HTERT RPE-1 (cell line): ENCODE measurements around the gene ELP2.
"Not testable (repeated sequence)": the region's sequence is repeated elsewhere in the genome, so short reads cannot be mapped to it uniquely, and the experiment has no call there.

ENCODE experiments used
- in situ Hi-C: fragments of 300-500 bp; cut with MboI; formaldehyde crosslinking; loops from 4 replicates; pipeline ENCODE4 v1.14.3; 2020; ENCODE audit warnings: low sequenced_read_pairs

The ELP2 gene

DNA sequence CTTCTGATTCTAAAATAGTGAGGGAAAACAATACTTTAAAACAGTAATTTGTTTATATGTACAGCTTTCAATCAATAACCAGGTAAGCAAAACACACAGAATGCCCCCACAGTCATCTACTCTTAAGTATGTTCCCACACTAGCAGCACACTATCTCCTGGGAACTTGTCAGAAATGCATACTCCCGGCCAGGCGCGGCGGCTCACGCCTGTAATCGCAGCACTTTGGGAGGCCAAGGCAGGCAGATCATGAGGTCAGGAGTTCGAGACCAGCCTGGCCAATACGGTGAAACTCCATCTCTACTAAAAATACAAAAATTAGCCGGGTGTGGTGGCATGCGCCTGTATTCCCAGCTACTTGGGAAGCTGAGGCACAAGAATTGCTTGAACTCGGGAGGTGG, 12.9 kb upstream of the ELP2 start:
- in situ Hi-C loops, result not testable (repeated sequence)

- in situ Hi-C loops, result no loop called here
Observed at GRCh38 chr18:36120297-36120696, 9.4 kb upstream of the ELP2 start.

GRCh38 chr18:36124841-36125240, 4.9 kb upstream of the ELP2 start:
- in situ Hi-C loops, result no loop called here

GRCh38 chr18:36126668-36127067, 3.0 kb upstream of the ELP2 start:
- in situ Hi-C loops, result no loop called here

DNA sequence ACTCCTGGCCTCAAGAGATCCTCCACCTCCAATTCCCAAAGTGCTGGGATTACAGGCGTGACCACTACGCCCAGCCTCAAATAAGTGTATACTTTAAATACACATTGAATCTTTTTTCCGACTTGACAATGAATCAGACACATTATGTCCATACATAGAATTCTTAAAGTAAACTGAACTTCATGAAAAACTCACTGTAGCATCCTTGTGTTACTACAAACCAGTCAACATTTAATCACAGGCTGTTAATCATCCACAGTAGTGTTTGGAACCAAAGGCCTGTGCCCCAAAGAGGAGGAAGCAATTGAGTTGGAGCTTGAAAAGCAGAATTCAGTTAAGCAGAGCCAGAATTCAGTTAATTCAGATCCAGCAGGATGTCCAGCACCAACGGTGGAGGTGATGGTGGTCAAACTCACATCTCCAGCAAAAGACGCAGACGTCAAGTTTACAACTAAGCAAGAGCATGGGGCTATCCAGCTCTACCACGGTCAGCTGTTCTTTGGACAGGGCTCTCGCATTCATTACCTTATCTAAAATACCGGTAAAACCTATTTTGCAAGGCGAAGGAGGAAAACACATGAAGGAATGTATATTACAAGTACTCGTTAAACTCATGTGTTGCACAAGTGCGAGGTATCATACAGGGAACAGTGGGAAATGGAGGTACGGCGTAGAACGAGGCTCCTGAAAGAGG, 1.7 kb upstream of the ELP2 start:
- in situ Hi-C loops, result no loop called here

DNA sequence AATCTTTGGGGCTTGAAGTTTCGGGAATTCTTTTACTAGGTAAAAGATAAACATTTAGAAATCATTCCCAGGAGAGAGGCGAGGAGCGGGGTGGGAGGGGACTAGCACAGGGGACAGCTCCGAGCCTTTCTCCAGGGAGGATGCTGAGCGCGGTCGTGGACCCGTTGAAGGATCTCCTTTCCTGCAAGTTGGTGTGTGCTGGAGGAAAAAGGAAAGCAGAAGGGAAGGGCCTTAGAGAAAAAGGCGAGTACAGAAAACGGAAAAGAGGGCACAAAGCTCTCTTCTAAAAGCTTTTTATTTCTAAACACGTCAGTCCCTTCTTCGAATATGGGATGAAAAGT, 1.2 kb upstream of the ELP2 start:
- in situ Hi-C loops, result no loop called here

DNA sequence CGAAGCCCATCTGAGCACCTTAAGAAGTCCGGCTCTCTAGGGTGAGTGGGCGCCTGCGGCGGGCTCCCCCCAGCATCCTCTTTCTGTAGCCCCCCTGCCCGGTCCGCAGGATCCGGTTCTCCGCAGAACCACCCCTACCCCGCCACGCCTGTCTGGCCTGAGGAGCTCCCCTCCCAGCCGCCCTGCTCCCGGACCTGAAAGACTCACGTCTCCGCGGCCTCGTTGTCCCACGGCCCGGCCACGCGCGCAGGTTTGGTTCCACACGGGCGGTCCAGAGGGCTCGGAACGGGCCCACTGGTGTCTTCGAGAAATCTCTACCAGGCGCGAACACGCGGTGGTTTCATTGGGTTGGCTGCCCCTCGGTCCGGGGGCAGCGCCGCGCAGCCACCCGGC, 796 bp upstream of the ELP2 start:
- in situ Hi-C loops, result no loop called here

GRCh38 chr18:36130039-36130831, 536 bp downstream of the ELP2 start:
- in situ Hi-C loops, result no loop called here

DNA sequence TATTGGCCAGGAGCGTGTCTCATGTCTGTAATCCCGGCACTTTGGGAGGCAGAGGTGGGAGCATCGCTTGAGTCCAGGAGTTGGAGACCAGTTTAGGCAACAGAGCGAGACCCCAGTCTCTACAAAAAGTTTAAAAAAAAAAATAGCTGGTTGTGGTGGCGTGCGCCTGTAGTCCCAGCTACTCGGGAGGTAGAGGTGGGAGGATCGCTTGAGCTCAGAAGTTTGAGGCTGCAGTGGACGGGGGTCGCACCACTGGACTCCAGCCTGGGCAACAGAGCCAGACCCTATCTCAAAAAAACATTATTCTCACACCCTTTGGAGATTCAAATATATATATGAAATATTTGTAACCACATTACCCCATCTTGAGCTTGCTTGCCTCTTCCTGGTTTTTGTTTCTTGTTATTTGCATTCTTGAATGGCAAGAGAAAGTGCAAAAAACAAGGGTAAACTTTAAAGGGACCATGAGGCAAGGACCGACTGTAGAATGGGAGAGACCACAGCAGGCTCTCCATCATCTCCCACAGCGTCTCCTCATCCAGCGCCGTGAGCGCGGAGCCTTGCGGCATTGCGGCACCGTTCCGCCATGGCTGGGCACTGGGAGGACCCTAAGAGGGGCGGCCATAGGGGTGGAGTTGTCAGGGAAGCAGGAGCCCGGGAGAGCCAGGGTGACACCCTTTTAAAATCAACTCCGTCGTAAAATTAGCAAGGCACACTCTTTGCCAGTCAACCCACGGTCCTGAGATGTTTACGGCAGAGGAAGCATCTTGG, 1.4 kb downstream of the ELP2 start:
- in situ Hi-C loops, result no loop called here

- in situ Hi-C loops, result no loop called here
Observed at GRCh38 chr18:36131692-36132483, 2.2 kb downstream of the ELP2 start.

DNA sequence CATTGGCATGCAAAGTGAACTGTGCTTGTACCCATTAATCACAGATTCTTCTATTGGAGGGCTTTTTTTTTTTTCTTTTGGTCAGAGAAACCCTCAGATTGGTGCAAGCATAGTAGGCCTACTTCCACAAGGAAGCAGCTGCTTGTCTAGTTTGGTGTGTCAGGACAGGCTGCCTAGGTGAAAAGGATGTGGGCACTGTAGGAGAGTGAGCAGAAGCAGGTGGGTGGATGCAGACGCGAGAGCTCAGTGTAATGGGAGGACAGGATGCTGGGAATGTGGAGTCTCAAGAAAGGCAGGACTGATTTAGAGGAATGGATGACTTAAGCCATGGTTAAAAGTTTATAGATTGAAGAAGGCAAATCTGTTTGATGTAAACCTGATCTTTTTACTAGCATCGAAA, 3.1 kb downstream of the ELP2 start:
- in situ Hi-C loops, result no loop called here

DNA sequence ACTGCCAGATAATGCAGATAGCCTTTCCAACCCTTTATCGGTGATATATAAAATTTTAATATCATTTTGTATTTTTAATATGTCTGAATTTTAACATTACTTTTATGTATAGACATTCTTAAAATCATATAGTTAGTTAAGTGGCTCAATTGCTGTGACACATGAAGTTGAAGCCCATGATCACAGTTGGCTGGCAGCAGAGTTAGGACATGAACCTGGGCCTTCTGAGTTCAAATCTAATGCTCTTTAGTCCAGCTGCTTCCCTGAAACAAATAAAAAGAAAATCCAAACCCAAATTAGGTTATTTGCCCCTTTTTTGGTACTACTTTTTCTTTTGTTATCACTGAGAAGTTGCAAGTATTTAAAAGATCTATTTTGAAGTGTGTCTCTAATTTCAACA, 5.6 kb downstream of the ELP2 start:
- in situ Hi-C loops, result no loop called here

- in situ Hi-C loops, result no loop called here
Observed at GRCh38 chr18:36139245-36139644, 9.5 kb downstream of the ELP2 start.

DNA sequence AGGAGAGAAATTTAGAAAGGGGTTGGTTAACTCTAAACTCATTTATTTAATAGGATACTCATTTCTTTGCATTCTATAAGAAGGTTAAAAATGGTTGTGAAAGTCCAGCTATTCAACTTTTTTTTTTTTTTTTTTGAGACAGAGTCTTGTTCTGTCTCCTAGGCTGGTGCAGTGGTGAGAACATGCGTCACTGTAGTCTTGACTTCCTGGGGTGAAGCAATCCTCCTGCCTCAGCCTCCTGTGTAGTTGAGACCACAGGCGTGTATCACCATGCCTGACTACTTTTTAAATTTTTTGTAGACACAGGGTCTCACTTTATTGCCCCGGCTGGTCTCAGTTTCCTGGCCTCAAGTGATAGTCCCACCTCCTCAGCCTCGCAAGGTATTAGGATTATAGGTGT, 11.9 kb downstream of the ELP2 start:
- in situ Hi-C loops, result no loop called here

- in situ Hi-C loops, result no loop called here
Observed at GRCh38 chr18:36142751-36143150, 13.1 kb downstream of the ELP2 start.

GRCh38 chr18:36143391-36143790, 13.7 kb downstream of the ELP2 start:
- in situ Hi-C loops, result no loop called here

GRCh38 chr18:36149514-36150289, 20.0 kb downstream of the ELP2 start:
- in situ Hi-C loops, result no loop called here

DNA sequence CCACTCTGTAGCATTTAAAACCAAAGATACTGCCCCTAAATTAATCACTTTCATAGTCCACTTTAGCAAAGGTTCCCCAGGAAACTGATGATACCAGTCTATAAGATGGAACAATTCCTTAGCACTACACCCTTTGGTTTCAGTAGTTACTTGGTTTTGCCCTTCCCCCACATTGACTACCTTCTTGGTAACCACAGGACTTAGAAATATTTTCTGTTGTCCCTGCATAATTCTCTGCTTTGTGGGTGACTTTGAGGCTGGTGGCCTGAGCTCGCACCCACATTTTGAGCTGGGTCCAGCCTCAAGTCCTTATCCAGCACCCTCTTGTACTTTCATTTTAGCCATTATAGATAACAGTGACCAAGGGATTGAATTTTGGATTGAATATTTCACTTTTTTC, 23.1 kb downstream of the ELP2 start:
- in situ Hi-C loops, result no loop called here

- in situ Hi-C loops, result no loop called here
Observed at GRCh38 chr18:36153203-36153602, 23.5 kb downstream of the ELP2 start.

- in situ Hi-C loops, result no loop called here
Observed at GRCh38 chr18:36153771-36154170, 24.1 kb downstream of the ELP2 start.
